Measurements from ENCODE around the gene GAB2. TPM values are rescaled to one million over a fixed set of nuclear protein-coding genes. Genes with fewer than 3 reads are reported as not detected.

GAB2 gene
- total RNA-seq, 1 experiment from 2014 or later, result 3.3 TPM

DNA sequence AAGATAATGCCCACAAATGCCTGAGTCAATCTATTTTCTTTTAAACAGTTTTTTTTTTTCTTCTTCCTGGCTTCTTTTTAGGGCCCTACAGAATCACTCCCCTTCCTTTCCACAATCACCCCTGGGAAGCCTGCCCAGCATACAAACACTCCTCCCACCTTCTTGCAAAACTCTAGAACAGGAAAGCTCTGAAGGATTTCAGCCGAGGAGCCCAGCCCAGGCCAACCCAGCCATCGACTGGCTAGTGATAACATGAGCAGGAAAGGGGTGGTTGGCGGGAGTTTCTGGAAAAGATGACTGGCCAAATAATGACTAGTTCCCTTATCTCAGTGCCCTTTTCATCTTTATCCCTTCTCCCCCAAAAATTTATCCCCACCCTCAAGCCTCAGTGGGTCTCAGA is 160.7 kb downstream of the GAB2 start:
- no peak overlapping the region for H3K23ac ChIP-seq (ENCODE audit: insufficient read length, low read depth, low read length)
- Mint-ChIP-seq H3K4me3 (no peak overlapping the region), H3K4me1 (peaks cover 16 to 22% of the 10 kb centered on the region in 2 experiments), H3K9me3 (no peaks in the 10 kb centered on the region), H3K27ac (no peak overlapping the region), H3K36me3 (ENCODE audit: insufficient read depth in 1 of 3, low read depth in 3 of 3) (no peaks in the 10 kb centered on the region), H3K27me3 (ENCODE audit: low read depth) (no peaks in the 10 kb centered on the region)
- H3K4me2 ChIP-seq (ENCODE audit: insufficient read depth, insufficient read length, low read length), result no peak overlapping the region
- H2BK20ac ChIP-seq (ENCODE audit: low read depth, low read length, poor library complexity, severe bottlenecking), result no peak overlapping the region
- H2BK120ac ChIP-seq (ENCODE audit: low read depth, low read length, poor library complexity, severe bottlenecking), result no peak overlapping the region
- H3K4ac ChIP-seq (ENCODE audit: low read depth, low read length), result no peak overlapping the region
- H4K5ac ChIP-seq (ENCODE audit: insufficient read length, low read depth, low read length), result no peak overlapping the region
- H4K91ac ChIP-seq (ENCODE audit: insufficient read length, low read depth, low read length), result no peak overlapping the region
- no peaks in the 10 kb centered on the region for H4K20me1 ChIP-seq (ENCODE audit: control insufficient read depth, insufficient read depth, insufficient read length)
- no peak overlapping the region for H2AFZ ChIP-seq (ENCODE audit: low read length)
- H4K8ac ChIP-seq (replicated peaks; ENCODE audit: insufficient read length, low read depth, low read length), result no peak overlapping the region
- no peaks in the 10 kb centered on the region for H3K79me2 ChIP-seq (ENCODE audit: insufficient read depth, low read length)
- no peaks in the 10 kb centered on the region for H3K9me3 ChIP-seq (ENCODE audit: control insufficient read depth, low read depth, low read length)
- no peak overlapping the region for H3K27ac ChIP-seq (ENCODE audit: insufficient read length, low read depth, low read length)
- H3K4me1 ChIP-seq (ENCODE audit: insufficient read depth, low read length), result peaks cover 2% of the 10 kb centered on the region; the same call in 1 of the 2 replicates
- no peak overlapping the region for H3K9ac ChIP-seq (ENCODE audit: extremely low read depth, insufficient read length, low read length)
- no peaks in the 10 kb centered on the region for H3K23me2 ChIP-seq (ENCODE audit: insufficient read length, low read depth, low read length, poor library complexity, severe bottlenecking)
- H3K14ac ChIP-seq (ENCODE audit: insufficient read depth, low read length), result no peak overlapping the region
- H2BK15ac ChIP-seq (ENCODE audit: low read depth, low read length), result no peak overlapping the region
- TF ChIP-seq, protein P1, sequence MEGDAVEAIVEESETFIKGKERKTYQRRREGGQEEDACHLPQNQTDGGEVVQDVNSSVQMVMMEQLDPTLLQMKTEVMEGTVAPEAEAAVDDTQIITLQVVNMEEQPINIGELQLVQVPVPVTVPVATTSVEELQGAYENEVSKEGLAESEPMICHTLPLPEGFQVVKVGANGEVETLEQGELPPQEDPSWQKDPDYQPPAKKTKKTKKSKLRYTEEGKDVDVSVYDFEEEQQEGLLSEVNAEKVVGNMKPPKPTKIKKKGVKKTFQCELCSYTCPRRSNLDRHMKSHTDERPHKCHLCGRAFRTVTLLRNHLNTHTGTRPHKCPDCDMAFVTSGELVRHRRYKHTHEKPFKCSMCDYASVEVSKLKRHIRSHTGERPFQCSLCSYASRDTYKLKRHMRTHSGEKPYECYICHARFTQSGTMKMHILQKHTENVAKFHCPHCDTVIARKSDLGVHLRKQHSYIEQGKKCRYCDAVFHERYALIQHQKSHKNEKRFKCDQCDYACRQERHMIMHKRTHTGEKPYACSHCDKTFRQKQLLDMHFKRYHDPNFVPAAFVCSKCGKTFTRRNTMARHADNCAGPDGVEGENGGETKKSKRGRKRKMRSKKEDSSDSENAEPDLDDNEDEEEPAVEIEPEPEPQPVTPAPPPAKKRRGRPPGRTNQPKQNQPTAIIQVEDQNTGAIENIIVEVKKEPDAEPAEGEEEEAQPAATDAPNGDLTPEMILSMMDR (conservative IDR thresholded peaks at IDR 0.05), result no peak
- no peak overlapping the region for H3K18ac ChIP-seq (ENCODE audit: insufficient read length, low read depth, low read length)
- no peak overlapping the region for H3K56ac ChIP-seq (ENCODE audit: insufficient read length, low read depth, low read length)
- no peaks in the 10 kb centered on the region for H3K27me3 ChIP-seq (ENCODE audit: insufficient read depth, low read length)
- H2AK5ac ChIP-seq (ENCODE audit: insufficient read length, low read length), result no peak overlapping the region
- DNase-seq, result no peak
- H3T11ph ChIP-seq (ENCODE audit: low read length), result no peak overlapping the region
- no peak overlapping the region for H2BK12ac ChIP-seq (ENCODE audit: insufficient read length, low read depth, low read length)
- H2BK5ac ChIP-seq (ENCODE audit: insufficient read length, low read length), result no peak overlapping the region
- WGBS (ENCODE audit: extremely low coverage, insufficient read length, low lambda C conversion rate), result no CpG with 5 or more reads among the region's 3 CpGs
- H3K79me1 ChIP-seq (ENCODE audit: insufficient read depth, low read depth, low read length, poor library complexity, severe bottlenecking), result no peaks in the 10 kb centered on the region

Measured in H9 (cell line).